Stimulated activated CD8-positive, alpha-beta memory T cell treated with anti-CD3 and anti-CD28 coated beads, Interleukin-15, amount 100 ng/mL, for 4 hours (primary cell): ENCODE data around the gene NOL4L.

Experiments
- DNase-seq, 2 donors: peaks; one replicate each; pipeline ENCODE4 v3.0.0-alpha.2; 2020; ENCODE audit warnings: low read depth in 2 of 2

The NOL4L gene

DNA sequence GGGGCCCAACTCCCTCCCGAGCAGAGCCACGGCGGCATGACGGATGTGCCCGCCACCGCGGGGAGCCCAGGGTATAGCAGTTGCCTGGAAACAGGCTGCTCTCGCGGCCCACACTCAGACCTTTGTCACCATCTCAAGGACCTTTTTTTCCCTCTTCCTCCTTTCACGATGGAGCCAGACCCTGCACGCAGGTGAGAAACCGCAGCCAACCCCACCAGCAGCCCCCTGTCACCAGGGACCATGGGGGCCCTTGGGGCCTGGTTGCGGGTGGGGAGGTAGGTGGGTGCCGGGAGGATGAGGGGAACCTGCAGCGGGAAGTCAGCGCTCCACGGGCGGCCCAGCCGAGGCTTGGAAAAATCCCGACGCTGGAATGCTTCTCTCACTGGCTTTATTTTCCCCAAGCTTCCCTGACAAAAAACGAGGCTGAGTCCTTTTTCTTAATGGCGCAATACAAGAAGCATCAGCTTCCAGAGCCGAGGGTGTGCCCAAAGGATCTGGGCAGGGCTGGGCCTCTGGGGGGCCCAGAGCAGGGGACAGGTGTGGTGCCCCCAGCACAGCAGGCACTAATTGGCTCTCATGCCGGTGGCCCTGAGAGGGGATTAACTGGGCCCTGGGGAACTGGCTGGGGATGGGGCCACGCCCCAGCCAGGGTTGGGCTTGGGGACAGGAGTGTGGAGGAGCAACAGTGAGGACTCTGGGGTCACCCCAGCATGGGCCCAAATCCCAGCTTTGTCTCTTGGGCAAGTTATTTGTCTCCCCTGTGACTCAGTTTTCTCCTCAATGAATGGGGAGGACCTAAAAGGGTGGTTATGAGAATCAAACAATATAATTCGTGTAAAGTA, 23.9 kb downstream of the NOL4L start:
- no peak for DNase-seq

DNA sequence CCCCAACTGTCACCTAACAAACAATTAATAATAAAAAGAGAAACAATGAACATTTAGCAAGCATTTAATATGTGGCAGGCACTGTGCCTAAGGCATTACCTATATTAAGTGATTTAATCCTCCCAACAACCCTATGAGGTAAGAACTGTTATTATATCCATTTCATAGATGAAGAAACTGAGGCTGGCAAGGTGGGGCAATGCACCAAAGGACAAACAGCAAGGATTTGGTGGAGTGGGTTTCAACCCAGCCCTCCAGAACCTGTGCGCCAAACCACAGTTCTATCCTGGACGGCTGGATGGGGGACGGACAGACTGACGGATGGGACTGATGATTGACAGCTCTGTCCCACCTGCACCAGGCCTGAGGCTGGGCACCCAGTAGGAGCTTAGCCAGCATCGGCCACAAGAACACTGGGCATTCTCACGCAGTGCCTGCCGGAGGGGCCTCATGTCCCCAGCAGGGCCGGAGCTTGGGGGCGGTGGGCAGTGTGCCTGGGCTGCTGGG, 24.6 kb downstream of the NOL4L start:
- DNase-seq = no peak

DNA sequence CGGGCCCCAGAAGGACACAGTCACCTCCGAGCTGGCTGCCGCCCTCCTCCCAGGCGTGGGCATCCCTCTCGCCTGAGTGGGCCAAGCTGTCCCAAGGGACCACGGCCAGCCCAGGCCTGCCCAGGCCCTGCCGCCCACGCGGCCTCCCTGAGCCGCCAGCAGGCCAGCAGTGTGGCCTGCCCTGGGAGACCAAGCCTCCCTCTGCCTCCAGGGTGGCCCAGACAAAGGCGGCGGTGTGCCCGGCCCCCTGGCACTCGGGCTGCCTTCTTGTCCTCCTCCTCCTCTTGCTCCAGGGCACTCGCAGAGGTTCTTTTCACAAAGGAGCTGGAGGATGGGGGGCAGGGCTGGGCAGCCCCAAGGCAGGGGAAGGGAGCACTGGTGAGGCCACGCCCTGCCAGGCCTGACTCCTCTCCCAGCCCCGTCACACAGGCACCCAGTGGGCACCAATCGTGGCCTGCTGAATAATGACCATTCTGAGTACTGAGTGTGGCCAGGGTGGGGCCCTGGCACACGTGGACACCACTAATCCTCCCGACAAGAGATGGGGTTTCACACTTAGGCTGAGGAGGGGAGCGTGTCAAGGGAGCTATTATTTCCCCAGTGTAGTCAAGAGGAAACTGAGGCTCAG, 25.3 kb downstream of the NOL4L start:
- no peak for DNase-seq

DNA sequence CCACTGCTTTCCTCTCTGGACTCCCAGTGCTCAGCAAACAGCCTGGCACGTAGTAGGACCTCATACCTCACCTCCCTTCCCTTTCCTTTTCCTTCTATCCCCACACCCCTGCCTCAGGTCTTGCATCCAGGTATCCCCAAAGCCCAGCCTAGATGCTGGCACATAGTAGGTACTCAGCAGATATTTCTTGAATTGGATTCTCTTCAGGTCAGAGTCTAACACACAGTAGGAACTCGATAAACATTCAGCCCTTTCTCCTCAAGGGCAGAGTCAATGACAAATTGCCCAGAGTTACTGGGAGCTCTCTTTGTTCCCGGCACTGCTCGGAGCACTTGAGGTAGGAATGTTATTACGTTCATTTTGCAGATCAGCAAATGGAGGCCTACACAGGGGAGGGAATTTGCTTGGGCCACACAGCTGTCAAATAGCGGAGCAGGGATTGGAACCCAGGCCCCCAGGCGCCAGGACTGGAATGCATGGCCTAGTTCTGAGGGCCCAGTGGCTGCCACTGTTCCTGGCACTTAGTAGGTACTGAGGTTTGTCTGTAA, 25.9 kb downstream of the NOL4L start:
- DNase-seq = no peak

DNA sequence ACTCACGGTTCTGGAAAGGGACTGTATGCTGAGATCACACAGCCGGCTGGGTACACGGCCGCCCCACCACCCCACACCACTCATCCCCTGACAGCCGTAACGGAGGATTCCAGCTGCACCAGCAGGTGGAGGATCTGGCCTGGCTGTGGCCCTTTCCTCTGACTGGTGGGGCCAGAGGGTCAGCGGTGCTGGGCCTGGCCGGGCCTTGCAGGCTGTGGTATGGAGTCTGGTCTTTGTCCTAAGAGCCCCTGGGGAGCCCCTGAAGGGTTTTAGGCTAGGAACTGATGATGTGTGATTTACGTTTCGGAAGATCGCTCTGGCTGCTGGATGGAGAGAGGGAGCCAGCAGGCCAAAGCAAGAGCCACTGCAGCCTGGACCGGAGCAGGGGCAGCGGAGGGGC, 26.6 kb downstream of the NOL4L start:
- DNase-seq = no peak

DNA sequence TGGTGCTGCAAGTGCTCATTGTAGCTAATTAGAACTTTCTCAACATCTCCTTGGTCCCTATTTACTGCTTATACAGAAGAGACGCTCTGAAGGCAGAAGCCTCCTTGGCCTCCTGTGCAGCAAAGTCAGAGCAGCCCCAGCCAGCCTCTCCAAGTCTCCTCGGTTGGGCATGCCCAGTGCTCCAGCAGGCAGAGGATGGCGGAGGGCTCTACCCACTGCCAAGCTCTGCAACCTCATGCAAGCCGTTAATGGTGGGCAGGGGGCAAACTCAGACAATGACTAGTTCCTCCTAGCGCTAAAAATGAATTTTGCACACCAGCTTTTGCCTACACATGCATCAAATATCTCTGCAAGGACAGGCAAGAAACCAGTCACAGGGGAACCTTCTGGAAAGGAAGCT, 27.8 kb downstream of the NOL4L start:
- no peak for DNase-seq

DNA sequence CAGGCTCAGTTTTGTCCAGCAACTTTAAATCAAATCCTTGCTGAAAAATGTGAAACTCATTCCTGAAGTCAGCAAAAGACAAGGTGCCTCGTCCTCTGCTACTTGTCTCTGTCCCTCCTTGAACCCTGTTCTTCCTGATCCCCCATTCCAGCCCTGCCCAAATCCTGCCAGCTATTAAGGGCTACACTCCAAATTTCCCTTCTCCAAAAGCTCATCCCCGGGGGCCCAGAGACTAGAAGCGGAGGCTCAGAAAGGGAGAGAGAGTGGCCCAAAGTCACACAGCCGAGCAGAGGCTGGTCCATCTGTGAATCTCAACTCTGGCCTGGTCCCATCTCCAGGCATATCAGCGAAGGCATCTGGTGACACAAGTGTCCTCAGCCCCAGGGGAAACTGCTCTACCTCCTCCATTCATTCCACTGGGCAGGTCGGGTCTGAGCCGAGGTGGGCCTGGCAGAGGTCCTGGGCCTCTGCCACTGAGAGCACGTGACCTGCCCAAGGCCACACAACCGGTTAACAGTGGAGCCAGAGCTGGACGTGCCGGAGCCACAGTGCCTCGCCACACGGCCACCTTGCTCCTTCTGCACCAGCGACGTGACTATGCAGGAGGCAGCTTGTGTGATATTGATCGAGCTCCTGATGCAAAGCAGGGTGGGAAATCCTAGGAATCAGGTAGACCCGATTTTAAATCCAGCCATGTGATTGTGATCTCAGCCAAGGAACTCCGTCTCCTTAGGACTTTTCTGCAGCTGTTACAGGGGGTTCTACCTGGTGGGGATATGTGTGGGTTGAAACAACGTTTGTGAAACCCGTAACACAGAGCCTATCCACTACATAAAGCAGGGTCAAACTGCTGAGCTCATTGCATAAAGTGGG, 28.6 kb downstream of the NOL4L start:
- no peak for DNase-seq

DNA sequence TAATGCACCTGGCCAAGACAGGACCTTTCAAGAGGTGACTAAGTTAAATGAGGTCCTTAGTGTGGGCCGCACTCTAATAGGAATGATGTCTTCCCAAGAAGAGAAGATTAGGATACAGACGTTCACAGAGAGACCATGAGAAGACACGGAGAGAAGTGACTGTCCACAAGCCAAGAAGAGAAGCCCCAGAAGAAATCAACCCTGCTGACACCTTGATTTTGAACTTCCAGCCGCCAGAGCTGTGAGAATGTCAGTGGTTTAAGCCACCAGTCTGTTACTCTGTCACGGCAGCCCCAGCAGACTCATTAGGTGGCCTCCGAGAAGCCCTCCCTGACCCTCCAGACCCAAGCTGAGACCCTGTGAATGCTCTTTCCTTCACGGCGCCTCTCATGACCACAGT, 29.5 kb downstream of the NOL4L start:
- DNase-seq = no peak

DNA sequence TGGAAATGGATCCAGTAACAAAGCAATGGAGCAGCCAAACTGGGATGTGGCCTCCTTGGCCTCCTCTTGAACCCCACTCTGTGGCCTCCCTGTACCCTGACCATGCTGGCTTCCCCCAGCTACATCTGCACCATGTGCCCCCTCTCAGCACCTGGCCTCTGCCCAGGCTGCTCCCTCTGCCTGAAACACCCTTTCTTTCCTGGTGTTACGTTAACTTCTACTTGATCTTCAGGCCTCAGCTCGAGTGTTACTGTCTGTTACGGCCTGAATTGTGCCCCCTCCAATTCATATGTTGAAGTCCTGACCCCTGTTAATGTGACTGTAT, 30.2 kb downstream of the NOL4L start:
- no peak for DNase-seq

DNA sequence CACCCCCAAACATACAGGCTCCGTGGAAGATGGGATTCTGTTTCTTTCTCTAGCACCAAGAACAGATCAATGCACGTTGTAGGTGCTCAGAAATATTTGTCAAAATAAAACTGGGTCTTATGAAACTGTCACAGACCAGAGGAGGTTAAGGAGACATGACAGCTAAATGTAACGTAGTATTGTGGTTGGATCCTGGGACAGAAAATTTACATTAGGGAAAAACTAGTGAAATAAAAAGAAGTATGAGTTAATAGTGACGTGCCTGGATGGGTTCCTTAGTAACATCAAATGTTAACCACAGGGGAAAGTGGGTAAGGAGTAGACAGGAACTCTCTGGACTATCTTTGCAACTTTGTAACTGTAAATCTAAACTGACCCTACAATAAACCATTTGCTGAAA, 31.5 kb downstream of the NOL4L start:
- DNase-seq = no peak

DNA sequence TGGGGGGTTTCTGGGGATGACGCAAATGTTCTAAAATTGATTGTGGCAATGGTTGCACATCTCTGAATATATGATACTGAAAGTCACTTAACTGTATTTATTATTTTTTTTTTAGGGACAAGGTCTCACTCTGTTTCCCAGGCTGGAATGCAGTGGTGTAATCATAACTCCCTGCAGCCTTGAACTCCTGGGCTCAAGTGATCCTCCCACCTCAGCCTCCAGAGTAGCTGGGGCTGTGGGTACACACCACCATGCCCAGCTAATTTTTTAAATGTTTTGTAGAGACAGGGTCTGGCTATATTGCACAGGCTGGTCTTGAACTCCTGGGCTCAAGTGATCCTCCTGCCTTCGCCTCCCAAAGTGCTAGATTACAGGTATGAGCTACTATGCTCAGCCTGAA, 33.4 kb downstream of the NOL4L start:
- DNase-seq = no peak

DNA sequence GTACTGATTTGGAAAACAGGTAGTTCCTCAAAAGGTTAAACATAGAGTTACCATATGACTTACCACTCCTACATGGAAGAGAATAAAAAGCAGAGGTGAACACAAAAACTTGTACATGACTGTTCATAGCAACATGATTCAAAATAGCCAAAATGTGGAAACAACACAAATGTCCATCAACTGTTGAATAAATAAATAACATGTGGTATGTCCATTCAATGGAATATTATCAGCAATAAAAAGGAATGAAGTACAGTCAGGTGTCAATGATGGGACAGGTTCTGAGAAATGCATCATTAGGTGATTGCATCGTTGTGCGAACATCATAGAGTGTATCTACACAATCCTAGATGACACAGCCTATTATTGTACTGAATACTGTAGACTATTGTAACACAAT, 35.3 kb downstream of the NOL4L start:
- DNase-seq = no peak

DNA sequence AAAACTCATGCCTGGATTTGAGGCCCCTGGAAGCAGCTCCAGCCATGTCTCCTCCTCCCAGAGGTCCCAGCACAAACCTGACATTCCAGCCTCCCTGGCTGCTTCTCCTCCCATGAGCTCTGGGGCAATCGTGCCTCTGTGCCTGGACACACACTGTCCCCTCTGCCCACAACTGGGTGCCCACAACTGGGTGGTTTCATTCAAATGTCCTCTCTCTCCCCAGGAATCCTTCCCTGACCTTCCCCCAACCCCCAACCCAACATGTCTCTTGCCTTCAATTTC, 37.4 kb downstream of the NOL4L start:
- no peak for DNase-seq

DNA sequence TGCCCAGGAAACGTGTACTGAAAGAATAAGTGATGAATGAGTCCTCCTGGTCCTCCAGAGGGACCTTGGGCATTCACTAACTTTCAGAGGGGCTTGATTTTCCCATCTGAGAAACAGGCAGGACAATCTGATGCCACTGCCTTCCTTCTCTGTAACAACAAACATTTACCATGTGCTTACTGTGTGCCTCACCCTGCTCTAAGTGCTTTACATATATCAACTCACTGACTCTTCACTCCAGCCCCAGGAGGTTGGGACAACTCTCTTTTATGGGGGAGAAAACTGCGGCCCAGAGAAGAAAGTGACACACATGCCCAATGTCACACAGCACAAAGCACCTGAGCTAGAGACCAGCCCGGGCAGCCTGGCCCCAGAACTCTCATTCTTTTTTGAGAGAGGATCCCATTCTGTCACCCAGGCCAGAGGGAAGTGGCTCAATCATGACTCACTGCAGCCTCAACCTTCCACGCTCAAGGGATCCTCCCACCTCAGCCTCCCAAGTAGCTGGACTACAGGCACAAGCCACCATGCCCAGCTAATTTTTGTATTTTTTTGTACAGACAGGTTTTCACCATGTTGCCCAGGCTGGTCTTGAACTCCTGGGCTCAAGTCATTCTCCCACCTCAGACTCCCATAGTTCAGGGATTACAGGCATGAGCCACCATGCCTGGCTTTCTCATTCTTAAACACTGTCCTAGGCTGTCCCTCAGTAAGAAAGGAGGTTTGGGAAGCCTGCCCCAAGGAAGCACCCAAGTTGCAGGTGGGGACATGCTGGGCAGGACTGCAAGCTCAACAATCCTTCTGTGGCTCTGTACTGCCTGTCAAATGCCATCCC, 38.0 kb downstream of the NOL4L start:
- no peak for DNase-seq

DNA sequence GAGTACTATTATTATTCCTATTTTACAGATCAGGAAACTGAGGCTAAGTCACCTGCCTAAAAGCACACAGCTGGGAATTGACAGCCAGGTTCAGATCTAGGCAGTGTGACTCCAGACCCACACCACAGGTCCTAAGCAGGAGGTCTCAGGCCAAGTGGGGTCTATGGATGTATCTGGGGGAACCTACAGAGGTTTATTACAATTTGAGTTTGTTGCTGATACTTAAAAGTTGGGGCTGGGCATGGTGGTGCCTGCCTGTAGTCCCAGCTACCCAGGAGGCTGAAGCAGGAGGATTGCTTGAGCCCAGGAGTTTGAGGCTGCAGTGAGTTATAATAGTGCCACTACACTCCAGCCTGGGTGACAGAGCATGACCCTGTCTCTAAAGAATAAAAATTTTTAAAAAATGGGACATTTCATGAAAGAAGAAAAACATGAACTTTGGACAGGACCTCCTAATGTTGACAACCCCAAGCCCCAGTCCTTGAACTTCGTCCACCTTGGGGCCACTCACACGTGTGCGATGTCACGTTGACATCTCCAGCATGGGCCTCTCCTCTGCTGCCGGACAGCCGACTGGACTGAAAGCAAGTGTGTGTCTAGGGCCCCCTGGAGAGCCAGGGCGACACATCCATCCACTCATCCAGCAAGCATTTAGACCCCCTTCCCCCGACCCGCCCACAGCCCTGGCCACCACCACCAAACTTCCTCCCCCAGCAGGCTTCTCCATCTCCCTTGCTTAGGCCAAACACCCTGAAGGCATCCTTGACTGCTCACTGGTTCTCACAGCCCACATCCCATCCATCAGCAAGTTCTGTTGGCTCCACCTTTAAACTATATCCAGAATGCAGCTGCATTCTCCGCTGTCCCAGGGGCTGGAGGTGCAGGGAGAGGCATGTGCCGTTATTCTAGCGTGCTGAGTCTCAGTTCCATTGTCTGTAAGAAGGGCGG, 40.0 kb downstream of the NOL4L start:
- no peak for DNase-seq

DNA sequence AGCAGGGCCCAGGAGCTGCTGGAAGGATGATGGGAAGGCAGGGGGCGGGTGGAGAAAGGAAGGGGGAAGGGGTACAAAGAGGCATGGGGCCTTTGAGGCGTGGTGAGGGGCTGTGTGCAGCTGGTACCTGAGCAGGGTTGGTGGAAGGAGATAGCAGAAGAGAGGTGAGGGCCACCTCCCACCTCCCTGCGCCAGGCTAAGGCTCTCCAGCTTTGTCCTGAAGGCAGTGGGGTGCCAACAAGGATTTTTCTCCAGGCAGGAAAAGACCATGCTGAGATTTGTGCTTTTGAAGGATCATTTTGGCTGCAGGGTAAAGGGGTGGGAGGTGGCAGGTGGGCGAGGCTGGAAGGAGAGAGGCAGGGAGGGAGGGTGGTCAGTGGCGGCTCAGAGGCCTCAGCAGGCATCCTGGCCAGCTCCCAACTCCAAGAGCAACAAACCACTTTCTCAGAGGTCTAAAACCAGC, 40.8 kb downstream of the NOL4L start:
- DNase-seq = no peak

DNA sequence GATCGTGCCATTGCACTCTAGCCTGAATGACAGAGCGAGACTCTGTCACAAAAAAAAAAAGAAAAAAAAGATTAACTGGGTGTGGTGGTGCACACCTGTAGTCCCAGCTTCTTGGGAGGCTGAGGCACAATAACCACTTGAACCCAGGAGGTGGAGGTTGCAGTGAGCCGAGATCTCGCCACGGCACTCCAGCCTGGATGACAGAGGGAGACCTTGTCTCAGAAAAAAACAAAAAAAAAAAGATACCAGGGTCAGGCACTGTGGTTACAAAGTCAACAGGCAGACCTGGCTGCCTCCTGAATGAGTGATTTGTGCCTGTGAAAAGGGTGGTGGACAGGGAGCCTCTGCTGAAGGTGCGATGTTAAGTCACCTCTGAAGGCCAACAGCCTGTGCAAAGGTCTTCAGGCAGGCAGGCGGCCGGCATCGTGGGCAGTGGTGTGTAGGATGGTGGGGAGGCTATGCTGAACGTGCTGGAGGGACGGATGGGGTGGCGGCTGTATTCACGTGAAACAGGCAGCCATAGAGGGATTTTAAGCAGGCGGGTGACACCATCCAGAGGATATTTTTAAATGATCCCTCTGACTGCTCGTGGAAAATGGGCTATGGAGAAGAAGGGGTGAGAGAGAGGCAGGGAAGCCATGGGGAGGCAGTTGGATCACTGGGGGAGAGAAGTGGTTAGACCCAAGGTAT, 41.4 kb downstream of the NOL4L start:
- DNase-seq = no peak

DNA sequence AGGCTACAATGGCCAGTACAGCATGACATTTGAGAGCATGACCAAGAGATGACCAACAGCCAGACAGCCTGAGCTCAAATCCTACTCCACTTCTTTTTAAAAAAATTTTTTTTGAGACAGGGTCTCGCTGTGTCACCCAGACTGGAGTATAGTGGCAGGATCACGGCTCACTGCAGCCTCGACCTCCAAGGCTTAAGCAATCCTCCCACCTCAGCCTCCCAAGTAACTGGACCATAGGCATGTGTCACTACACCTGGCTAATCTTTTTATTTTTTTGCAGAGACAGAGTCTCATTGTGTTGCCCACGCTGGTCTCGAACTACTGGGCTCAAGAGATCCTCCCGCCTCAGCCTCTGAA, 42.9 kb downstream of the NOL4L start:
- no peak for DNase-seq

DNA sequence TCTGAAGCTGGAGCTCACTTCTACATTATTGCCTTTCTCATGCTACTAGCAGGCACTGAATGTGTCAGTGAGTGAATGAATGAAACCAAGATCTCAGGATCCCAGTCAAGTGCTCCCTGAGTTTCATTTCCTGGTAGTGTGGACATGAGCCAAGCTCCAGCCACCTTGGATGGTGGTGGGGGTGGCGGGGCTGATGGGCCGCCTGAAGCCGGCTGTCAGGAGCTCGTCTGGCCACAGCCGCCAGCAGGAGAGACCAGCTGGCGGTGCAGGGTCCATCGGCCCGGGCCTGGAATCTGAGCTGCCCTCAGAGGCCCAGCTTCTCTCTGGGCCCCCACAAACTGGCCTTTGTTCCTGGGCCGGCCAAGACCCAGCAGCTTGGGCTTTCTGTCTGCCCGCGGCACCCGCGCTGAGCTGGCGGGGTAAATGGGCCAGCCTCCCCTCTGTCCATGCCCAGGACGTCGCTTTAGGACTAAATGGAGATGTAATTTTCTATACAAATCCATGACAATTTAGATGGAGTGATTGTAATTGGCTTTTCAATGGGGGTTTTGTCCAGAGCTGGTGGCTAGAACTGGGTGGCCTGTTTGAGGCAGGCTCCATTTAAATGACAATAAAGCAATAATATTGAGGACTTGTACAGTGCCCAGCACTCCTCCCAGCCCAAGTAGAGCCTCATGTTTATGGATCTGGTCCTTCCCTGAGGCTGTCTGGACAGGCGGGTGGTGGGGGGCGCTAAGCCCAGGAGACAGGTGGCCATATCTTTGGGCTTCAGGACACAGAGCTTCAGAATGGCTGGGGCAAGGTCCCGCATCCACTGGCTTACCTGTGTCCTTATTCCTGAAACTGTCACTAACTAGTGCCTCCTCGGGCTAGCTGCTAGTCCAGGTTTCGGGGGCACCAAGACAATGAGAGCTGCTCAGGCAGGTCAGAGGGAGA, 43.5 kb downstream of the NOL4L start:
- DNase-seq = no peak
